Stimulated activated CD8-positive, alpha-beta memory T cell treated with anti-CD3 and anti-CD28 coated beads, Interleukin-7, amount 100 ng/mL, for 4 hours (primary cell): ENCODE results near the gene F11.
"Not testable (repeated sequence)": the region's sequence is repeated elsewhere in the genome, so short reads cannot be mapped to it uniquely, and the experiment has no call there.

Experiments
- DNase-seq, 2 donors: peaks; one replicate each; pipeline ENCODE4 v3.0.0-alpha.2; 2020; ENCODE audit warnings: low read depth in 2 of 2

Gene F11

GRCh38 chr4:186265683-186266652 lies at the start of gene F11:
F11 (plus strand) TSS chr4:186266189; CDS start chr4:186267137, 948 bp downstream.
- DNase-seq: no peak

- DNase-seq: no peak
Measured at GRCh38 chr4:186216465-186217024, 49.4 kb upstream of the F11 start.

- no peak for DNase-seq
Measured at GRCh38 chr4:186217733-186218293, 48.2 kb upstream of the F11 start.

- DNase-seq: no peak
Measured at GRCh38 chr4:186221624-186222023, 44.4 kb upstream of the F11 start.

GRCh38 chr4:186225848-186226247 lies 40.1 kb upstream of the F11 start:
- no peak for DNase-seq

- no peak for DNase-seq
Measured at GRCh38 chr4:186226521-186227189, 39.3 kb upstream of the F11 start.

GRCh38 chr4:186227221-186227620 lies 38.8 kb upstream of the F11 start, which contains the start of gene KLKB1:
KLKB1 (plus strand) TSS chr4:186227507; CDS start chr4:186228196, 689 bp downstream.
- no peak for DNase-seq

- no peak for DNase-seq
Measured at GRCh38 chr4:186227744-186228513, 38.1 kb upstream of the F11 start.

- DNase-seq: no peak
Measured at GRCh38 chr4:186228514-186228894, 37.5 kb upstream of the F11 start.

- DNase-seq: no peak
Measured at GRCh38 chr4:186234367-186234766, 31.6 kb upstream of the F11 start.

GRCh38 chr4:186236126-186236525 lies 29.9 kb upstream of the F11 start:
- no peak for DNase-seq

- no peak for DNase-seq
Measured at GRCh38 chr4:186240452-186240847, 25.5 kb upstream of the F11 start.

- no peak for DNase-seq
Measured at GRCh38 chr4:186240848-186241491, 25.0 kb upstream of the F11 start.

GRCh38 chr4:186241616-186242015 lies 24.4 kb upstream of the F11 start:
- DNase-seq: no peak

- DNase-seq: not testable (repeated sequence)
Measured at GRCh38 chr4:186242031-186242430, 24.0 kb upstream of the F11 start.

GRCh38 chr4:186243331-186243730 lies 22.7 kb upstream of the F11 start:
- no peak for DNase-seq

GRCh38 chr4:186244835-186245234 lies 21.2 kb upstream of the F11 start:
- DNase-seq: no peak

GRCh38 chr4:186247062-186247752 lies 18.8 kb upstream of the F11 start:
- not testable (repeated sequence) for DNase-seq

- DNase-seq: no peak
Measured at GRCh38 chr4:186248643-186249042, 17.3 kb upstream of the F11 start.
